WTC11 (cell line): ENCODE measurements around the gene UTS2B. TPM values are rescaled to one million over a fixed set of nuclear protein-coding genes. Genes with fewer than 3 reads are reported as not detected.

Experiments
- ATAC-seq: fragments of 200-7000 bp; cut with Tn5 transposase; 2 replicates; pipeline ENCODE4 v1.10.0; 2021; ENCODE audit warnings: mild to moderate bottlenecking, moderate library complexity
- CTCF ChIA-PET: fragments of 300-600 bp; sonication (Branson Sonifier 250); formaldehyde crosslinking; loops from one replicate; lab custom pipeline; 2021; ENCODE audit warnings: antibody characterized with exemption; lab: Charles Lee
- POLR2A ChIA-PET: fragments of 350-600 bp; sonication (Branson Sonifier 250); formaldehyde crosslinking; loops from one replicate; lab custom pipeline; 2021; ENCODE audit warnings: antibody characterized with exemption; lab: Charles Lee
- DNase-seq: peaks from one replicate; pipeline ENCODE4 v3.0.0; 2021; ENCODE audit warnings: low spot score
- H3K27ac Mint-ChIP-seq: 2 replicates; pipeline ENCODE4 v1.8.0; 2021; ENCODE audit warnings: mixed read lengths
- H3K27me3 Mint-ChIP-seq: 2 replicates; pipeline ENCODE4 v1.8.0; 2021; ENCODE audit warnings: low read depth, mild to moderate bottlenecking, moderate library complexity, mixed read lengths
- H3K36me3 Mint-ChIP-seq: 2 replicates; pipeline ENCODE4 v1.8.0; 2021; ENCODE audit warnings: mixed read lengths
- H3K4me1 Mint-ChIP-seq: 2 replicates; pipeline ENCODE4 v1.8.0; 2022; ENCODE audit warnings: mixed read lengths
- H3K4me3 Mint-ChIP-seq: 2 replicates; pipeline ENCODE4 v1.8.0; 2021; ENCODE audit warnings: mild to moderate bottlenecking, moderate library complexity, mixed read lengths
- H3K9me3 Mint-ChIP-seq: 2 replicates; pipeline ENCODE4 v1.8.0; 2021; ENCODE audit warnings: mixed read lengths
- ATF6 ChIP-seq: sonication (generic); formaldehyde crosslinking; IDR thresholded peaks from 2 replicates; pipeline ENCODE4 v1.8.1; 2023; ENCODE audit warnings: mild to moderate bottlenecking, missing genetic modification reagents
- ERG ChIP-seq: fragments of 250-450 bp; sonication (Bioruptor Pico); IDR thresholded peaks from 2 replicates; pipeline ENCODE4 v1.8.0; 2021; ENCODE audit warnings: mild to moderate bottlenecking
- FOXJ3 ChIP-seq: sonication (generic); formaldehyde crosslinking; IDR thresholded peaks from 2 replicates; pipeline ENCODE4 v1.9.0; 2021; ENCODE audit warnings: missing genetic modification reagents, mild to moderate bottlenecking, borderline replicate concordance
- FOXK1 ChIP-seq: sonication (generic); formaldehyde crosslinking; IDR thresholded peaks from 2 replicates; pipeline ENCODE4 v1.8.0; 2022; ENCODE audit warnings: mild to moderate bottlenecking, moderate library complexity, missing genetic modification reagents
- FOXP4 ChIP-seq: sonication (generic); formaldehyde crosslinking; IDR thresholded peaks from 2 replicates; pipeline ENCODE4 v1.8.0; 2022; ENCODE audit warnings: mild to moderate bottlenecking, missing genetic modification reagents
- MAX ChIP-seq: sonication (generic); formaldehyde crosslinking; IDR thresholded peaks from 2 replicates; pipeline ENCODE4 v1.8.0; 2022; ENCODE audit warnings: mild to moderate bottlenecking, missing genetic modification reagents
- MLX ChIP-seq: sonication (generic); formaldehyde crosslinking; IDR thresholded peaks from 2 replicates; pipeline ENCODE4 v1.8.1; 2023; ENCODE audit warnings: mild to moderate bottlenecking, missing genetic modification reagents, moderate library complexity
- PRDM15 ChIP-seq: sonication (generic); formaldehyde crosslinking; IDR thresholded peaks from 2 replicates; pipeline ENCODE4 v1.8.0; 2022; ENCODE audit warnings: missing genetic modification reagents
- RORB ChIP-seq: fragments of 250-450 bp; sonication (Bioruptor Pico); IDR thresholded peaks from 2 replicates; pipeline ENCODE4 v1.9.0; 2021; ENCODE audit warnings: mild to moderate bottlenecking
- TCF7 ChIP-seq: sonication (generic); formaldehyde crosslinking; IDR thresholded peaks from 2 replicates; pipeline ENCODE4 v1.8.0; 2022; ENCODE audit warnings: mild to moderate bottlenecking, low read depth, missing genetic modification reagents, moderate library complexity
- USF2 ChIP-seq: sonication (generic); formaldehyde crosslinking; IDR thresholded peaks from 2 replicates; pipeline ENCODE4 v1.8.1; 2023; ENCODE audit warnings: mild to moderate bottlenecking, missing genetic modification reagents, moderate library complexity
- ZBTB43 ChIP-seq: sonication (generic); formaldehyde crosslinking; IDR thresholded peaks from 2 replicates; pipeline ENCODE4 v1.8.1; 2023; ENCODE audit warnings: mild to moderate bottlenecking, missing genetic modification reagents
- ZNF121 ChIP-seq: sonication (generic); formaldehyde crosslinking; IDR thresholded peaks from 2 replicates; pipeline ENCODE4 v1.8.0; 2023; ENCODE audit warnings: missing genetic modification reagents
- ZNF138 ChIP-seq: sonication (generic); formaldehyde crosslinking; conservative IDR thresholded peaks from 2 replicates; pipeline ENCODE4 v1.8.1; 2022; ENCODE audit warnings: mild to moderate bottlenecking, moderate library complexity, missing genetic modification reagents
- ZNF281 ChIP-seq: sonication (generic); formaldehyde crosslinking; IDR thresholded peaks from 2 replicates; pipeline ENCODE4 v1.8.0; 2023; ENCODE audit warnings: mild to moderate bottlenecking, missing genetic modification reagents
- ZNF416 ChIP-seq: fragments of 250-450 bp; sonication (Bioruptor Pico); IDR thresholded peaks from 2 replicates; pipeline ENCODE4 v1.9.0; 2021; ENCODE audit warnings: mild to moderate bottlenecking, inconsistent platforms
- ZSCAN18 ChIP-seq: fragments of 250-450 bp; sonication (Bioruptor Pico); IDR thresholded peaks from 2 replicates; pipeline ENCODE4 v2.1.2; 2022; ENCODE audit warnings: mild to moderate bottlenecking, moderate library complexity
- total RNA-seq: library from RNA; stranded (reverse); gene quantifications from 3 replicates; pipeline ENCODE4 v1.2.3, GENCODE V29; 2021

Gene UTS2B
- total RNA-seq, 1 experiment from 2014 or later, result not detected

GRCh38 chr3:191327526-191327925 is 2.8 kb downstream of the UTS2B start:
- H3K9me3 Mint-ChIP-seq, result no peaks in the 10 kb centered on the region

More at GRCh38 chr3:191327526-191327925, 2.8 kb downstream of the UTS2B start:
- H3K4me3 Mint-ChIP-seq, result no peak overlapping the region
- no peaks in the 10 kb centered on the region for H3K36me3 Mint-ChIP-seq
- peaks cover 31% of the 10 kb centered on the region for H3K4me1 Mint-ChIP-seq
- CTCF ChIA-PET, result no interaction called here
- no peak for TF ChIP-seq ATF6 (CRISPR knock-in tag)
- no peak for TF ChIP-seq ZNF416 (CRISPR knock-in tag)
- no peak for TF ChIP-seq TCF7 (CRISPR knock-in tag)
- no peak for TF ChIP-seq USF2 (CRISPR knock-in tag)
- TF ChIP-seq FOXP4, result no peak
- TF ChIP-seq MAX (CRISPR knock-in tag), result no peak
- TF ChIP-seq FOXK1 (CRISPR knock-in tag), result no peak
- TF ChIP-seq ZNF138 (CRISPR knock-in tag), result no peak
- TF ChIP-seq ZNF281 (CRISPR knock-in tag), result no peak
- no peak for TF ChIP-seq MLX
- TF ChIP-seq FOXJ3, result no peak
- no peak for TF ChIP-seq ZSCAN18
- TF ChIP-seq ERG (CRISPR knock-in tag), result no peak
- no peak for TF ChIP-seq PRDM15 (CRISPR knock-in tag)
- TF ChIP-seq ZBTB43 (CRISPR knock-in tag), result no peak
- TF ChIP-seq RORB (CRISPR knock-in tag), result no peak
- no peak for TF ChIP-seq ZNF121 (CRISPR knock-in tag)
- no peak overlapping the region for H3K27ac Mint-ChIP-seq
- POLR2A ChIA-PET, result no interaction called here
- no peak for ATAC-seq
- H3K27me3 Mint-ChIP-seq, result peaks cover 33% of the 10 kb centered on the region
- DNase-seq, result no peak
